ENCODE results near the gene TMEM115.

TMEM115 gene

GRCh38 chr3:50358911-50359759 is at the start of gene TMEM115:
Gene TMEM115 (minus strand): TSS chr3:50359521. CDS start chr3:50359063, 458 bp downstream.
- DNase-seq: peak; percentile 95

GRCh38 chr3:50408443-50408944 is 49.2 kb upstream of the TMEM115 start:
- DNase-seq: peak; percentile 39

GRCh38 chr3:50406487-50406886 is 47.2 kb upstream of the TMEM115 start:
- no peak for DNase-seq

- peak; percentile 32 for DNase-seq
These were observed 45.9 kb upstream of the TMEM115 start for GRCh38 chr3:50405249-50405648.

GRCh38 chr3:50401978-50402595 is 42.8 kb upstream of the TMEM115 start:
- DNase-seq: no peak

- DNase-seq: no peak
These were observed 37.2 kb upstream of the TMEM115 start for GRCh38 chr3:50396502-50396901.

GRCh38 chr3:50395070-50395860 is 35.9 kb upstream of the TMEM115 start:
- no peak for DNase-seq

- no peak for DNase-seq
These were observed 33.7 kb upstream of the TMEM115 start for GRCh38 chr3:50393061-50393460.

GRCh38 chr3:50392101-50392715 is 32.9 kb upstream of the TMEM115 start:
- DNase-seq: no peak

- DNase-seq: peak; percentile 53
These were observed 31.3 kb upstream of the TMEM115 start for GRCh38 chr3:50390508-50391224.

- no peak for DNase-seq
These were observed 30.1 kb upstream of the TMEM115 start for GRCh38 chr3:50389414-50389767.

- DNase-seq: peak; percentile 79
These were observed 29.5 kb upstream of the TMEM115 start for GRCh38 chr3:50388720-50389413.

GRCh38 chr3:50388016-50388719 is 28.8 kb upstream of the TMEM115 start:
- DNase-seq: peak; percentile 91

- no peak for DNase-seq
These were observed 26.4 kb upstream of the TMEM115 start for GRCh38 chr3:50385754-50386153.

- no peak for DNase-seq
These were observed 24.4 kb upstream of the TMEM115 start for GRCh38 chr3:50383750-50384149.

- peak; percentile 44 for DNase-seq
These were observed 23.4 kb upstream of the TMEM115 start for GRCh38 chr3:50382722-50383121.

GRCh38 chr3:50381383-50381782 is 22.1 kb upstream of the TMEM115 start:
- no peak for DNase-seq

- peak; percentile 60 for DNase-seq
These were observed 21.2 kb upstream of the TMEM115 start for GRCh38 chr3:50380405-50381085.

GRCh38 chr3:50378757-50379156 is 19.4 kb upstream of the TMEM115 start:
- DNase-seq: no peak

- no peak for DNase-seq
These were observed 18.7 kb upstream of the TMEM115 start for GRCh38 chr3:50378024-50378423.

Measured in retina (tissue), 1 donor.